Dendritic cell treated with granulocyte-macrophage colony-stimulating factor and Interleukin-4, amounts not matched to agents 40 ng/mL and 50 ng/mL, for 4 days (primary cell): ENCODE measurements around the gene ANAPC16.
"Not testable (repeated sequence)": the region's sequence is repeated elsewhere in the genome, so short reads cannot be mapped to it uniquely, and the experiment has no call there.

Source experiments
- H3K27ac Mint-ChIP-seq: one replicate; pipeline ENCODE4 v1.8.0; 2022; ENCODE audit warnings: mild to moderate bottlenecking, mixed read lengths
- H3K27me3 Mint-ChIP-seq: one replicate; pipeline ENCODE4 v1.8.0; 2022; ENCODE audit warnings: mild to moderate bottlenecking, mixed read lengths
- H3K36me3 Mint-ChIP-seq: one replicate; pipeline ENCODE4 v1.8.0; 2022; ENCODE audit warnings: low read depth, mixed read lengths
- H3K4me1 Mint-ChIP-seq: one replicate; pipeline ENCODE4 v1.8.0; 2022; ENCODE audit warnings: low read depth, mixed read lengths
- H3K4me3 Mint-ChIP-seq: one replicate; pipeline ENCODE4 v1.8.0; 2022; ENCODE audit warnings: mild to moderate bottlenecking, moderate library complexity, mixed read lengths
- H3K9me3 Mint-ChIP-seq: one replicate; pipeline ENCODE4 v1.8.0; 2022; ENCODE audit warnings: mixed read lengths
- intact Hi-C: fragments of 100-400 bp; cut with micrococcal nuclease; formaldehyde crosslinking; loops from one replicate; pipeline ENCODE4 v1.15.0; 2022

The ANAPC16 gene

GRCh38 chr10:72258617-72259016 is 42.8 kb downstream of the ANAPC16 start:
- Mint-ChIP-seq H3K27ac (no peak overlapping the region), H3K27me3 (peaks cover 31% of the 10 kb centered on the region), H3K36me3 (no peaks in the 10 kb centered on the region), H3K4me1 (peaks cover 53% of the 10 kb centered on the region), H3K9me3 (no peaks in the 10 kb centered on the region), H3K4me3 (no peak overlapping the region)
- intact Hi-C loops, result loop anchor here (5.0 kb wide), 1 partner anchor 74 kb away; no protein-coding TSS in a partner anchor

- intact Hi-C loops, result loop anchor here (5.0 kb wide), 1 partner anchor 73 kb away; no protein-coding TSS in a partner anchor
- H3K9me3 Mint-ChIP-seq, result no peaks in the 10 kb centered on the region
- peak overlapping the region; percentile 78 for H3K27ac Mint-ChIP-seq
- H3K36me3 Mint-ChIP-seq, result no peaks in the 10 kb centered on the region
- peaks cover 32% of the 10 kb centered on the region for H3K27me3 Mint-ChIP-seq
- H3K4me3 Mint-ChIP-seq, result no peak overlapping the region
- H3K4me1 Mint-ChIP-seq, result peaks cover 51% of the 10 kb centered on the region
Measured at GRCh38 chr10:72259491-72260238, 43.9 kb downstream of the ANAPC16 start.

- Mint-ChIP-seq H3K27ac (peak overlapping the region; percentile 78), H3K27me3 (peaks cover 32% of the 10 kb centered on the region), H3K4me3 (peak overlapping the region; percentile 68), H3K4me1 (peaks cover 44% of the 10 kb centered on the region), H3K36me3 (no peaks in the 10 kb centered on the region), H3K9me3 (no peaks in the 10 kb centered on the region)
- intact Hi-C loops, result no loop called here
Measured at GRCh38 chr10:72260239-72260975, 44.6 kb downstream of the ANAPC16 start.

GRCh38 chr10:72260976-72261783 is 45.4 kb downstream of the ANAPC16 start:
- Mint-ChIP-seq H3K4me3 (peak overlapping the region; percentile 68), H3K9me3 (no peaks in the 10 kb centered on the region), H3K27me3 (peaks cover 32% of the 10 kb centered on the region), H3K36me3 (no peaks in the 10 kb centered on the region), H3K4me1 (peaks cover 41% of the 10 kb centered on the region), H3K27ac (peak overlapping the region; percentile 78)
- intact Hi-C loops, result no loop called here

- intact Hi-C loops, result no loop called here
- Mint-ChIP-seq H3K4me1 (peaks cover 35% of the 10 kb centered on the region), H3K4me3 (no peak overlapping the region)
Measured at GRCh38 chr10:72261784-72262404, 46.1 kb downstream of the ANAPC16 start.

GRCh38 chr10:72263613-72264241 is 47.9 kb downstream of the ANAPC16 start:
- Mint-ChIP-seq H3K4me3 (no peak overlapping the region), H3K4me1 (peaks cover 26% of the 10 kb centered on the region), H3K27me3 (peaks cover 30% of the 10 kb centered on the region), H3K36me3 (no peaks in the 10 kb centered on the region), H3K9me3 (no peaks in the 10 kb centered on the region), H3K27ac (no peak overlapping the region)
- intact Hi-C loops, result no loop called here

More at GRCh38 chr10:72261784-72262404, 46.1 kb downstream of the ANAPC16 start:
- H3K27ac Mint-ChIP-seq, result peak overlapping the region; percentile 78
- peaks cover 30% of the 10 kb centered on the region for H3K27me3 Mint-ChIP-seq
- H3K36me3 Mint-ChIP-seq, result no peaks in the 10 kb centered on the region
- no peaks in the 10 kb centered on the region for H3K9me3 Mint-ChIP-seq

- Mint-ChIP-seq H3K36me3 (no peaks in the 10 kb centered on the region), H3K4me1 (peaks cover 21% of the 10 kb centered on the region), H3K4me3 (no peak overlapping the region), H3K27me3 (peaks cover 28% of the 10 kb centered on the region), H3K9me3 (no peaks in the 10 kb centered on the region), H3K27ac (no peak overlapping the region)
- intact Hi-C loops, result no loop called here
Measured at GRCh38 chr10:72264536-72264935, 48.7 kb downstream of the ANAPC16 start.

- no peaks in the 10 kb centered on the region for H3K36me3 Mint-ChIP-seq
- peaks cover 27% of the 10 kb centered on the region for H3K27me3 Mint-ChIP-seq
- no peak overlapping the region for H3K27ac Mint-ChIP-seq
- H3K4me3 Mint-ChIP-seq, result no peak overlapping the region
- peaks cover 12% of the 10 kb centered on the region for H3K4me1 Mint-ChIP-seq
- intact Hi-C loops, result no loop called here
- no peaks in the 10 kb centered on the region for H3K9me3 Mint-ChIP-seq
Measured at GRCh38 chr10:72265508-72265907, 49.7 kb downstream of the ANAPC16 start.

GRCh38 chr10:72265990-72266865 is 50.4 kb downstream of the ANAPC16 start:
- no peaks in the 10 kb centered on the region for H3K36me3 Mint-ChIP-seq
- intact Hi-C loops, result no loop called here
- H3K4me3 Mint-ChIP-seq, result no peak overlapping the region
- H3K27me3 Mint-ChIP-seq, result peaks cover 23% of the 10 kb centered on the region
- H3K9me3 Mint-ChIP-seq, result no peaks in the 10 kb centered on the region
- H3K27ac Mint-ChIP-seq, result no peak overlapping the region
- H3K4me1 Mint-ChIP-seq, result peaks cover 4% of the 10 kb centered on the region

- H3K27ac Mint-ChIP-seq, result no peak overlapping the region
- intact Hi-C loops, result no loop called here
- no peak overlapping the region for H3K4me3 Mint-ChIP-seq
- no peaks in the 10 kb centered on the region for H3K36me3 Mint-ChIP-seq
- H3K4me1 Mint-ChIP-seq, result peaks cover 8% of the 10 kb centered on the region
- H3K27me3 Mint-ChIP-seq, result peaks cover 19% of the 10 kb centered on the region
- H3K9me3 Mint-ChIP-seq, result no peaks in the 10 kb centered on the region
Measured at GRCh38 chr10:72267381-72267780, 51.6 kb downstream of the ANAPC16 start.

GRCh38 chr10:72267819-72268399 is 52.1 kb downstream of the ANAPC16 start:
- H3K36me3 Mint-ChIP-seq, result no peaks in the 10 kb centered on the region
- no peaks in the 10 kb centered on the region for H3K9me3 Mint-ChIP-seq
- peaks cover 23% of the 10 kb centered on the region for H3K27me3 Mint-ChIP-seq
- intact Hi-C loops, result no loop called here
- H3K27ac Mint-ChIP-seq, result no peak overlapping the region
- H3K4me3 Mint-ChIP-seq, result no peak overlapping the region
- peaks cover 13% of the 10 kb centered on the region for H3K4me1 Mint-ChIP-seq

GRCh38 chr10:72268475-72269200 is 52.8 kb downstream of the ANAPC16 start:
- intact Hi-C loops, H3K4me3 Mint-ChIP-seq, H3K9me3 Mint-ChIP-seq, H3K36me3 Mint-ChIP-seq, H3K27ac Mint-ChIP-seq: not testable (repeated sequence)
- peaks cover 20% of the 10 kb centered on the region for H3K4me1 Mint-ChIP-seq
- peaks cover 22% of the 10 kb centered on the region for H3K27me3 Mint-ChIP-seq
